Measurements from ENCODE around the gene OR4D2. TPM values are rescaled to one million over a fixed set of nuclear protein-coding genes. Genes with fewer than 3 reads are reported as not detected.

Gene OR4D2
- total RNA-seq, 1 donor from 2014 or later: not detected

DNA sequence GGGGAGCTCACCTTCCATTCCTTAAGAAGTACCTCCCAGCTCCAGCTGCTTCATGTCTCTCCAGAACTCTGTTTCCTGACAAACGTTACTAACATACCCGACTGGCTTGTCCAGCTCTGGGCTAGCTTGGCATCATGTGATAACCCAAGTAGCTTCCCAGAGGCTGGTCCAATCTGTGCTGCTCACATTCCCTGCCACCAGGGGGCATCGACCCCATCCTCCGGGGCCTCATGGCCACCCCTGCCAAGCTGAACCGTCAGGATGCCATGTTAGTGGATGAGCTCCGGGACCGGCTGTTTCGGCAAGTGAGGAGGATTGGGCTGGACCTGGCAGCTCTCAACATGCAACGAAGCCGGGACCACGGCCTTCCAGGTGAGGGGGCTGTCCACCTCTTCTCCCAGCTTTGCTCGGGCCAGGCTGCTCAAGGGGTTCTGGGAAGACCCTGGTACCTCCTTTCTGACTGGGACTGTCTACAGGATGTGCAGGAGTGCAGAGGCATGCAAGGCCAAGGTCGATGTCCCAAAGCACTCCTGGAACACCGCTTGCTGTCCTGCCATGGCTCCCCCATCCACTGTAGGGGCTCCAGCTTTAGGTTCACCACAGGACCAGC is 33.3 kb downstream of the OR4D2 start:
- H3K27me3 Mint-ChIP-seq (ENCODE audit: insufficient read depth): peaks cover 11% of the 10 kb centered on the region
- no peaks in the 10 kb centered on the region for H3K4me1 Mint-ChIP-seq (ENCODE audit: low read depth)
- H3K36me3 Mint-ChIP-seq (ENCODE audit: low read depth): no peaks in the 10 kb centered on the region
- H3K27ac Mint-ChIP-seq: no peak overlapping the region
- H3K9me3 Mint-ChIP-seq: no peaks in the 10 kb centered on the region
- H3K4me3 Mint-ChIP-seq: no peak overlapping the region
- peak; percentile 38 for DNase-seq (ENCODE audit: low spot score)
- intact Hi-C loops (cut with micrococcal nuclease): loop anchor here (1.0 kb wide), 1 partner anchor 247 kb away; no protein-coding TSS in a partner anchor

DNA sequence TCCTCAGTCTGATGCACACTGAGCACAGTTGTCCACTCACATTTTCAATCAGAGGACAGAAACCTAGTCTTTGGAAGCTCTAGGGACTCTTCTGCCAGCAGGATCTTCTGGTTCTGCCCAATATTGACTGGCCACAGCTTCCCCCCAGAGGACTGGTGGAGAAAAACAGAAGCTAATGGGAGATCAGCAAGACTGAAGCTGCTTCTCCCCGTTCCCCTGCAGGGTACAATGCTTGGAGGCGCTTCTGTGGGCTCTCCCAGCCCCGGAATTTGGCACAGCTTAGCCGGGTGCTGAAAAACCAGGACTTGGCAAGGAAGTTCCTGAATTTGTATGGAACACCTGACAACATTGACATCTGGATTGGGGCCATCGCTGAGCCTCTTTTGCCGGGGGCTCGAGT is 36.1 kb downstream of the OR4D2 start:
- no peak overlapping the region for H3K4me3 Mint-ChIP-seq
- intact Hi-C loops (cut with micrococcal nuclease): no loop called here
- no peaks in the 10 kb centered on the region for H3K36me3 Mint-ChIP-seq (ENCODE audit: low read depth)
- H3K4me1 Mint-ChIP-seq (ENCODE audit: low read depth): no peaks in the 10 kb centered on the region
- no peak overlapping the region for H3K27ac Mint-ChIP-seq
- H3K9me3 Mint-ChIP-seq: no peaks in the 10 kb centered on the region
- DNase-seq (ENCODE audit: low spot score): no peak
- H3K27me3 Mint-ChIP-seq (ENCODE audit: insufficient read depth): peaks cover 11% of the 10 kb centered on the region

DNA sequence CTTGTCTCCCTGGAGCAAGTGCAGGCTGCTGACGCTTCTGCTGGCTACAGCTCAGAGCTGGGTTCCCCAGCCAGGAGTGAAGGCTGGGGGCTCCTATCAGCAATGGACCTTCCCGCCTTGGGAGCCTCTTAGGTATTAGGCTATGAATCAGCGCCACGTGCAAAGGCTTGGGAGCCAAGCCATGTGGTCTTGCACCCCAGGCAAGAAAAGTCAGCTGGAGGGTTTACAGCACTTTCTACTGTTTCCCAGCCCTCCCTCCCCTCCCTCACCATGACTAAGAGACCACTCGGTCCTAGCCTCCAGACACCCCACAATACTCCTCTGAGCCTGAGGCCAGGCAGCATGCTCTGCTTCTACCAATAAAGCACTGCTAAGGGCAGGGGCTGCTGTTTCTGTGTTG is 38.0 kb downstream of the OR4D2 start:
- intact Hi-C loops (cut with micrococcal nuclease): no loop called here

DNA sequence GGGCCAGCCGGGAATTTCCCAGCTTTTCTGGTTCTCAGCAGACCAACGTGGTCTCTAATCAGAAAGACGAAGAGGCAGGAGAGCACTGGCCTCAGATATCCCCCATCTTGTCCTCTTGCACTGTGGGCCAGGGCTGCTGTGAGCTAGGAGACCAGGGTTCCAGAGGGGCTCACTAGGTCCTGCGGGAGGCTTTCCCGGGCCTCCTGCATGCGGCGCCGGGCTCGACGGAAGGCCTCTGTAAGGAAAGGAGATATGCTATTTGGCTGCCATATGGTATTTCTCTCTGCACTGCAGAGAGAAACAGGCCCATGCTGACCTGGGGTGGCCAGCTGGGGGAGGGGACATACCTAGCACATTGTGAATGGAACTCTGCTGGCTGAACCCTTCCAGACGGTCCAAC is 39.2 kb downstream of the OR4D2 start:
- intact Hi-C loops (cut with micrococcal nuclease): no loop called here
- peaks cover 2% of the 10 kb centered on the region for H3K27me3 Mint-ChIP-seq (ENCODE audit: insufficient read depth)
- no peak for DNase-seq (ENCODE audit: low spot score)
- H3K4me1 Mint-ChIP-seq (ENCODE audit: low read depth): no peaks in the 10 kb centered on the region
- peaks cover 14% of the 10 kb centered on the region for H3K36me3 Mint-ChIP-seq (ENCODE audit: low read depth)
- H3K9me3 Mint-ChIP-seq: no peaks in the 10 kb centered on the region
- H3K27ac Mint-ChIP-seq: no peak overlapping the region
- H3K4me3 Mint-ChIP-seq: no peak overlapping the region

More for the DNA sequence above, 38.0 kb downstream of the OR4D2 start:
- peaks cover 7% of the 10 kb centered on the region for H3K36me3 Mint-ChIP-seq (ENCODE audit: low read depth)
- no peak for DNase-seq (ENCODE audit: low spot score)
- peaks cover 5% of the 10 kb centered on the region for H3K27me3 Mint-ChIP-seq (ENCODE audit: insufficient read depth)
- no peaks in the 10 kb centered on the region for H3K9me3 Mint-ChIP-seq
- H3K4me1 Mint-ChIP-seq (ENCODE audit: low read depth): no peaks in the 10 kb centered on the region
- H3K27ac Mint-ChIP-seq: no peak overlapping the region
- no peak overlapping the region for H3K4me3 Mint-ChIP-seq

DNA sequence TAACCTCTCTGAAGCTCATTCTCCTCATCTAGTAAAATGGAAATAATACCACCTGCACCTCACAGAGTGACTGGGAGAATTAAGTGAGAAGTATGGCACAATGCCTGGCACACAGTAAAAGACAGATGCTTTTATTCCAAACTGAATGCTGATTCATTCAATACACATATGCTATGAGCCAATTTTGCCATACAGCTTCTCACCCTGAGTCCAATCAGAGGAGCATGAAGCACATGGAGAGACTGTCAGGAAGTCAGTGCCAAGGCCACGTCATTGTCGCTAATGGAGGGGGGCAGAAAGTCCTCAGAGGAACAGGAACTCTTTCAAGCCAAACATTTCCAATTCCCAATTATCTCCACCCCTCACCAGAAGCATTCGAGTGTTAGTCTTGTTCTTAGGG is 40.7 kb downstream of the OR4D2 start:
- no peak for DNase-seq (ENCODE audit: low spot score)
- Mint-ChIP-seq H3K27ac (no peak overlapping the region), H3K27me3 (ENCODE audit: insufficient read depth) (peaks cover 1% of the 10 kb centered on the region), H3K36me3 (ENCODE audit: low read depth) (peaks cover 20% of the 10 kb centered on the region), H3K9me3 (no peaks in the 10 kb centered on the region), H3K4me3 (no peak overlapping the region), H3K4me1 (ENCODE audit: low read depth) (no peaks in the 10 kb centered on the region)
- intact Hi-C loops (cut with micrococcal nuclease): no loop called here

DNA sequence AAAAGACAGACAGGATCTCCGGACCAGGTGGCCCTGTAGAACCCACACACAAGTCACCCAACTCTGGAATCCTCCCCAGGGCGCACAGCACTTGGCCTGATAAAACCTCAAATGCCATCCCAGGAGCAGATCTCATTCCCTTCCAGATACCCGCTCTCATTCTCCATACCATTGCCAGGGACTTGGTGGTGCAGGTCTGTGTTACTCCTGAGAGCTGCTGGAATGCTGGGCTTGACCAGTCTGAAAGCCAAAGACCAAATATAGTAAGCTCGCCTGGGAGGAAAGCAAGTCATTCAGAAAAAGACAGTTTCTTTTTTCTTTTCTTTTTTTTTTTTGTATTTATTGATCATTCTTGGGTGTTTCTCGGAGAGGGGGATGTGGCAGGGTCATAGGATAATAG is 41.6 kb downstream of the OR4D2 start:
- Mint-ChIP-seq H3K27ac (no peak overlapping the region), H3K27me3 (ENCODE audit: insufficient read depth) (no peaks in the 10 kb centered on the region), H3K4me1 (ENCODE audit: low read depth) (no peaks in the 10 kb centered on the region), H3K9me3 (no peaks in the 10 kb centered on the region), H3K4me3 (no peak overlapping the region), H3K36me3 (ENCODE audit: low read depth) (peaks cover 22% of the 10 kb centered on the region)
- intact Hi-C loops (cut with micrococcal nuclease): no loop called here
- DNase-seq (ENCODE audit: low spot score): no peak

DNA sequence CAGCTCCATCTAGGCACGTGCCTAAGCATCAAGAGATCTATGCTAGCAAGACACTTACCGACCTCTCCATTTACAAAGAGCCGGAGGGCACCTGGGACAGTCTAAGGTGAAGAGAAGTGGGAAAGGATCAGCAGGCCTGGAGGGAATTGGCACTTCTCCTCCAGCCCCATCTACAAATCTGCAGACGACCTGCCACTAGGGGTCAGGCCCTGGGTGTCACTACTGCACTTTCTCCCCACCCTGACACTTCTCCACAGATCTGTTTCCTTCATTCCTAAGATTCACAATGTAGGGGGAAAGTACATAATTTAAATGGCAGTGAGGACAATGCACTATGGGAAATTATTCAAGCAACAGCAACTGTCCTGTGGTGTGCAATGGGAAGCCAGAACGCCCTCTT is 44.1 kb downstream of the OR4D2 start:
- DNase-seq (ENCODE audit: low spot score): no peak
- Mint-ChIP-seq H3K4me3 (no peak overlapping the region), H3K27me3 (ENCODE audit: insufficient read depth) (no peaks in the 10 kb centered on the region), H3K4me1 (ENCODE audit: low read depth) (no peaks in the 10 kb centered on the region), H3K9me3 (no peaks in the 10 kb centered on the region), H3K27ac (no peak overlapping the region), H3K36me3 (ENCODE audit: low read depth) (peaks cover 24% of the 10 kb centered on the region)
- intact Hi-C loops (cut with micrococcal nuclease): no loop called here

DNA sequence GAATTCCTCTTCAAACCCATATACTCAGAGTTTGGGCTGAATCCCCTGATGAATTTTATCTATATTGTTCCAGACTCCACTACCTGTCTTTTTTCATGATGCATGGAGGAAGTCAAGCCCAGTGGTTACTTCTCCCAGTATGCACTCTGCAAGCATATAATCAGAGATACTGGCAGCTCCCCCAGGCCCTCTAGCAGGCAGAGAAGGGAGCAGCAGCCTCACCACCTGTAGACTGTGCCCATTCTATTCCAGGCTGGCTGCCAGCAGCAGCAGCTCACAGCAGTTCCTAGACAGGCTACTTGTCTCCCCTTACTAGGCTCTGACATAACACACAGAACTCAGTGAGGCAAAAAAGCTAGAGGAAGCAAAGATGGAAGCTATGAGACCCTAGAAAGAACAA is 48.9 kb downstream of the OR4D2 start:
- Mint-ChIP-seq H3K4me1 (ENCODE audit: low read depth) (peaks cover 26% of the 10 kb centered on the region), H3K27me3 (ENCODE audit: insufficient read depth) (no peaks in the 10 kb centered on the region), H3K9me3 (no peaks in the 10 kb centered on the region), H3K4me3 (no peak overlapping the region), H3K27ac (no peak overlapping the region), H3K36me3 (ENCODE audit: low read depth) (peaks cover 11% of the 10 kb centered on the region)
- DNase-seq (ENCODE audit: low spot score): no peak
- intact Hi-C loops (cut with micrococcal nuclease): loop anchor here (5.0 kb wide), 1 partner anchor 133 kb away; the partner anchor contains the start of gene DYNLL2

DNA sequence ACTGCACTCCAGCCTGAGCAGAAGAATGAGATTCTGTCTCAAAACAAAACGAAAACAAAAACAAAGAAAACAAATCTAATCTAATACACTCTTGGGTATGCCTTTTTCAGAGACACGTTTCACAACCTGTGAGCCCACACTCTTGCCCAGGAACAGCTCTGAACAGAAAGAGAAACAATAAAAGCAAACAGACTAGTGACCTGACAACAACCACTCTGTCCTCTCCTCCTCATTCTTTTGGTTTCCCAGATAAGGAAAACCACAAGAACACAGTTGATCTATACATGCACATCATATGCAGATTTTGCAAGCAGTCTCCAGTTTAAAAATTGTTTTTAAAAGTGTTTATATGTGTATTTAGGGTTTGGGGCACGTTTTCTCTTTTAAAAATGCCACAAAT is 51.0 kb downstream of the OR4D2 start:
- H3K27ac Mint-ChIP-seq: peak overlapping the region; percentile 61
- peaks cover 4% of the 10 kb centered on the region for H3K36me3 Mint-ChIP-seq (ENCODE audit: low read depth)
- H3K4me3 Mint-ChIP-seq: peak overlapping the region; percentile 49
- DNase-seq (ENCODE audit: low spot score): no peak
- no peaks in the 10 kb centered on the region for H3K9me3 Mint-ChIP-seq
- peaks cover 4% of the 10 kb centered on the region for H3K27me3 Mint-ChIP-seq (ENCODE audit: insufficient read depth)
- peaks cover 26% of the 10 kb centered on the region for H3K4me1 Mint-ChIP-seq (ENCODE audit: low read depth)
- intact Hi-C loops (cut with micrococcal nuclease): loop anchor here (2.0 to 5.0 kb wide), 4 partner anchors 111 to 211 kb away; partner anchors contain the start of genes DYNLL2, SRSF1, SUPT4H1 and TSPOAP1

DNA sequence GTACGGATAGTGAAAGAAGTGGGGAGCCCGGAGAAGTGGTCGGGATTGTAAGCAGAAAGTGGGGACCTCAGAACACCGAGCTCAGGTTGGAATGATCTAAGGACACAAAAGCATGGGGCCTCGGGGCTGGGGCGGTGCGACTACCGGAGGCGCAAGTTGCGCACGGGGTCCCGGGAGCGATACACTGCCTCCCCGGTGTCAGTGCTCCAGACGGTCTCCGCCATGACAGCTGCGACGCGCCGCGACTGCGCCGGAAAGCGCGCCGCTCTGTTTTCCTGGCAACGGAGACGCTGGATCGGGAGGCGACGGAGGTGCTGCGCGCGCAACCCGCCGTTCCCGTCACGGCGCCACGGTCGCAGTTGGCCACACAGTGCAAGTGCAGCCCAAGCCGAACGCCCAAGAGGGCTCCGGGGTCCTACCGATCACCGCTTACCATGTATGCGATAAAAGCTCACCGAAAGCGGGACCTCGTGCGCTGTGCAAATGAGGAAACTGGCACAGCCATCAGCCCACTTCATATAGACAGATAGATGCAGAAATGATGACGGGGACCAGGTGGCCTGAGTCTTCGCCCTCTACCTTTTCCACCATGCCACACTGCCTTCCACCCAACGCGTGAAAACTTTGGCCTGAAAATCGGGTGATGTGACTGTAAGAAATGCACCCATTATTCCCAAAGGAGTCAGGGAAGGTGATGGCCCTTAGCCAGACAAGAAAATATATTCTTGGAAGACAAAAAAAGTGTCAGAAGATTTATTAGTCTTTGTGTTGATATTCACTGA is 52.4 kb downstream of the OR4D2 start, which contains the start of gene MKS1:
Gene MKS1 (minus strand): TSS at position 249 of the 782 bp plus-strand sequence. CDS start 25 bp downstream, at position 224.
- intact Hi-C loops (cut with micrococcal nuclease): loop anchor here (1.0 to 5.0 kb wide), 6 partner anchors 30 to 369 kb away; partner anchors contain the start of genes DYNLL2, MRPS23, SRSF1 and SUPT4H1
- peak within 1 kb of the TSS; percentile 92 for H3K4me3 Mint-ChIP-seq
- H3K27me3 Mint-ChIP-seq (ENCODE audit: insufficient read depth): peaks cover 11% of the 10 kb centered on the region
- H3K4me1 Mint-ChIP-seq (ENCODE audit: low read depth): peaks cover 26% of the 10 kb centered on the region
- H3K9me3 Mint-ChIP-seq: no peaks in the 10 kb centered on the region
- no peaks in the 10 kb centered on the region for H3K36me3 Mint-ChIP-seq (ENCODE audit: low read depth)
- H3K27ac Mint-ChIP-seq: peak within 1 kb of the TSS; percentile 96
- DNase-seq (ENCODE audit: low spot score): peak; percentile 94

DNA sequence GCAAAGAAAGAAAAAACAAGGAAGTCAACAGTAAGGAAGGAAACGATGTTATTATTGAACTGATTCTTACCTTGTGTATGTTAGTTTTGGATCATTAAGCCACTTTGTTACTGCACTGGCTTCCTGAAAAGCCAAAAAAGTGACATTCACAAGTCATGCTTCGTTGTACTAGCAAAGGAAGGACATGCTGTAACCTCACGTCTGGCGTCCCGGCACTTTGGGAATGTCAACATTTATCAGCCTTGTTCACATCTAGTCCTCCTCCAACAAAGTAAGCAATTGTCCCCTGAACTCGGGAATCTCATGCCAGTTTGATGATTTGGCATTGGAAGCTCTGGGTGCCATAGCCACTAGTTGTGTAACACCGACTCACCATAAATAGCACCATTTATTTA is 53.0 kb downstream of the OR4D2 start:
- Mint-ChIP-seq H3K9me3 (no peaks in the 10 kb centered on the region), H3K4me3 (peak overlapping the region; percentile 92), H3K4me1 (ENCODE audit: low read depth) (peaks cover 26% of the 10 kb centered on the region)

More for the DNA sequence above, 53.0 kb downstream of the OR4D2 start:
- Mint-ChIP-seq H3K27me3 (ENCODE audit: insufficient read depth) (peaks cover 15% of the 10 kb centered on the region), H3K27ac (peak overlapping the region; percentile 96), H3K36me3 (ENCODE audit: low read depth) (no peaks in the 10 kb centered on the region)
- intact Hi-C loops (cut with micrococcal nuclease): loop anchor here (1.0 to 5.0 kb wide), 6 partner anchors 30 to 369 kb away; partner anchors contain the start of genes DYNLL2, MRPS23, SRSF1 and SUPT4H1
- DNase-seq (ENCODE audit: low spot score): no peak

Data from activated T-helper 1 cell treated with anti-CD3 and anti-CD28 coated beads, Interleukin-12 subunit alpha, Interleukin-12 subunit beta, Interleukin-2, Interleukin-4 antibody, amounts not matched to agents 30 ng/mL and 10 ng/mL and 1 ng/mL, durations not matched to agents 14 hours and 24 hours and 36 hours (primary cell).